ENCODE measurements around the gene INTS4.
"Not testable (repeated sequence)": the region's sequence is repeated elsewhere in the genome, so short reads cannot be mapped to it uniquely, and the experiment has no call there.

Gene INTS4

GRCh38 chr11:77884829-77885190, 109.7 kb downstream of the INTS4 start:
- Histone ChIP-seq H3K27me3 (no peaks in the 10 kb centered on the region), H3K27ac (peak overlapping the region; percentile 70), H3K4me1 (ENCODE audit: control insufficient read depth in 1 of 2, insufficient read depth in 1 of 2, low read depth in 1 of 2, low read length in 1 of 2) (peaks cover 6 to 9% of the 10 kb centered on the region in 2 experiments), H3K9me3 (no peaks in the 10 kb centered on the region), H3K36me3 (peaks cover 56% of the 10 kb centered on the region), H3K4me3 (ENCODE audit: low read depth in 1 of 2, low read length in 1 of 2) (no peak overlapping the region)
- TF ChIP-seq CTCF (IDR thresholded peaks at IDR 0.05) = no peak

GRCh38 chr11:77884186-77884828, 110.2 kb downstream of the INTS4 start:
- Histone ChIP-seq H3K27ac (peak overlapping the region; percentile 70), H3K36me3 (peaks cover 56% of the 10 kb centered on the region), H3K4me1 (ENCODE audit: control insufficient read depth in 1 of 2, insufficient read depth in 1 of 2, low read depth in 1 of 2, low read length in 1 of 2) (peaks cover 6 to 9% of the 10 kb centered on the region in 2 experiments), H3K4me3 (ENCODE audit: low read depth in 1 of 2, low read length in 1 of 2) (no peak overlapping the region), H3K9me3 (no peaks in the 10 kb centered on the region), H3K27me3 (no peaks in the 10 kb centered on the region)
- TF ChIP-seq CTCF (IDR thresholded peaks at IDR 0.05) = no peak

- Histone ChIP-seq H3K27ac (peak overlapping the region; percentile 70), H3K27me3 (no peaks in the 10 kb centered on the region), H3K4me3 (ENCODE audit: low read depth in 1 of 2, low read length in 1 of 2) (no peak overlapping the region)
Measured at GRCh38 chr11:77883775-77884174, 110.7 kb downstream of the INTS4 start.

GRCh38 chr11:77882396-77882795, 112.1 kb downstream of the INTS4 start:
- H3K27ac ChIP-seq = no peak overlapping the region
- no peaks in the 10 kb centered on the region for H3K9me3 ChIP-seq
- no peak overlapping the region for H3K4me3 ChIP-seq (ENCODE audit: low read depth in 1 of 2, low read length in 1 of 2)
- H3K4me1 ChIP-seq (ENCODE audit: control insufficient read depth in 1 of 2, insufficient read depth in 1 of 2, low read depth in 1 of 2, low read length in 1 of 2) = peaks cover 6 to 9% of the 10 kb centered on the region in 2 experiments
- TF ChIP-seq CTCF (IDR thresholded peaks at IDR 0.05) = no peak
- H3K27me3 ChIP-seq = no peaks in the 10 kb centered on the region
- H3K36me3 ChIP-seq = peaks cover 72% of the 10 kb centered on the region

More at GRCh38 chr11:77883775-77884174, 110.7 kb downstream of the INTS4 start:
- Histone ChIP-seq H3K36me3 (peaks cover 58% of the 10 kb centered on the region), H3K9me3 (no peaks in the 10 kb centered on the region), H3K4me1 (ENCODE audit: control insufficient read depth in 1 of 2, insufficient read depth in 1 of 2, low read depth in 1 of 2, low read length in 1 of 2) (peaks cover 6 to 9% of the 10 kb centered on the region in 2 experiments)
- TF ChIP-seq CTCF (IDR thresholded peaks at IDR 0.05) = no peak

GRCh38 chr11:77879218-77879617, 115.2 kb downstream of the INTS4 start:
- Histone ChIP-seq H3K4me1 (ENCODE audit: control insufficient read depth in 1 of 2, insufficient read depth in 1 of 2, low read depth in 1 of 2, low read length in 1 of 2) (peaks cover 4 to 6% of the 10 kb centered on the region in 2 experiments), H3K27me3 (no peaks in the 10 kb centered on the region), H3K9me3 (no peaks in the 10 kb centered on the region), H3K27ac (no peak overlapping the region), H3K4me3 (ENCODE audit: low read depth in 1 of 2, low read length in 1 of 2) (no peak overlapping the region), H3K36me3 (peaks cover 88% of the 10 kb centered on the region)
- TF ChIP-seq CTCF (IDR thresholded peaks at IDR 0.05) = no peak

GRCh38 chr11:77878247-77878646, 116.2 kb downstream of the INTS4 start:
- not testable (repeated sequence) for H3K9me3 ChIP-seq; H3K4me3 ChIP-seq (ENCODE audit: low read depth in 1 of 2, low read length in 1 of 2); H3K4me1 ChIP-seq (ENCODE audit: control insufficient read depth in 1 of 2, insufficient read depth in 1 of 2, low read depth in 1 of 2, low read length in 1 of 2); H3K27ac ChIP-seq; H3K27me3 ChIP-seq
- peaks cover 80% of the 10 kb centered on the region for H3K36me3 ChIP-seq

Data from neutrophil (primary cell).